HG03558 (cell line): ENCODE measurements around the gene CLIP4.

Source experiments
- ATAC-seq: cut with Tn5 transposase; IDR thresholded peaks from one replicate; pipeline ENCODE4 v1.9.1; 2021; ENCODE audit warnings: moderate number of reproducible peaks; ENCODE audit not compliant: unreplicated experiment; ENCODE audit errors: extremely low read depth

Gene CLIP4

GRCh38 chr2:29238497-29238896 is 123.3 kb downstream of the CLIP4 start:
- no peak for ATAC-seq
